Testis (tissue), 3 donors: ENCODE measurements around the gene SCNN1A. TPM values are rescaled to one million over a fixed set of nuclear protein-coding genes. Genes with fewer than 3 reads are reported as not detected.
A peak's percentile ranks its signal among the peaks of the same experiment; 100 is the strongest.

Experiments
- DNase-seq: peaks from one replicate; pipeline ENCODE4 v3.0.0-alpha.2; 2019
- H3K27ac ChIP-seq, 2 donors: fragments of 200-600 bp; sonication (generic); one replicate each; pipeline ENCODE4 v1.5.1; 2019
- H3K27me3 ChIP-seq: fragments of 200-600 bp; sonication (generic); one replicate; pipeline ENCODE4 v1.5.1; 2019
- H3K36me3 ChIP-seq: fragments of 200-600 bp; sonication (generic); one replicate; pipeline ENCODE4 v1.5.1; 2017; ENCODE audit warnings: low read depth; ENCODE audit errors: missing control alignments
- H3K4me1 ChIP-seq: fragments of 200-600 bp; sonication (generic); one replicate; pipeline ENCODE4 v1.5.1; 2019
- H3K4me3 ChIP-seq, 2 donors: fragments of 200-600 bp; sonication (generic); one replicate each; pipeline ENCODE4 v1.5.1; 2017 to 2019
- H3K9me3 ChIP-seq: fragments of 200-600 bp; sonication (generic); one replicate; pipeline ENCODE4 v1.5.1; 2017
- POLR2A ChIP-seq: fragments of 450-650 bp; IDR thresholded peaks from one replicate; pipeline ENCODE4 v1.6.1; 2017; ENCODE audit warnings: antibody characterized with exemption, mild to moderate bottlenecking, moderate library complexity
- WGBS, 2 donors: methylation state at CpG; one replicate each; pipeline ENCODE4 v1.1.5; 2018; 5-methylcytosine and 5-hydroxymethylcytosine counted together
- intact Hi-C: fragments of 100-400 bp; cut with DNase I; formaldehyde crosslinking; loops from one replicate; pipeline ENCODE4 v1.15.1; 2023; ENCODE audit warnings: low total_unique reads
- polyA plus RNA-seq: library from polyadenylated mRNA; stranded (reverse); fragments of 350-450 nt; fragmentation: Illumina TruSeq; extraction: RNeasy Lipid Tissue Mini Kit (QIAGEN cat#74804); gene quantifications from one replicate; pipeline ENCODE4 v1.2.3, GENCODE V29; 2014; ENCODE audit warnings: low read depth, low replicate concordance; ENCODE audit not compliant: insufficient read depth
- total RNA-seq, 2 donors: library from RNA; depleted of rRNA; stranded (reverse); fragments of >200 nt; gene quantifications; one replicate each; pipeline ENCODE4 v1.2.3, GENCODE V29; 2016
- TF ChIP-seq, protein P1 (sequence below), 3 experiments: fragments of 450-650 bp in 2 of 3; fragments of 200-600 bp in 1 of 3; sonication (generic) in 1 of 3; IDR thresholded peaks; one replicate each; pipeline ENCODE4 v1.5.1; 2016 to 2019; ENCODE audit warnings: antibody characterized with exemption in 3 of 3, mild to moderate bottlenecking in 2 of 3, moderate library complexity in 1 of 3

SCNN1A gene
- total and polyA plus RNA-seq, 3 donors from 2014 or later, result 14.6 to 43.1 (median 22.7) TPM

DNA sequence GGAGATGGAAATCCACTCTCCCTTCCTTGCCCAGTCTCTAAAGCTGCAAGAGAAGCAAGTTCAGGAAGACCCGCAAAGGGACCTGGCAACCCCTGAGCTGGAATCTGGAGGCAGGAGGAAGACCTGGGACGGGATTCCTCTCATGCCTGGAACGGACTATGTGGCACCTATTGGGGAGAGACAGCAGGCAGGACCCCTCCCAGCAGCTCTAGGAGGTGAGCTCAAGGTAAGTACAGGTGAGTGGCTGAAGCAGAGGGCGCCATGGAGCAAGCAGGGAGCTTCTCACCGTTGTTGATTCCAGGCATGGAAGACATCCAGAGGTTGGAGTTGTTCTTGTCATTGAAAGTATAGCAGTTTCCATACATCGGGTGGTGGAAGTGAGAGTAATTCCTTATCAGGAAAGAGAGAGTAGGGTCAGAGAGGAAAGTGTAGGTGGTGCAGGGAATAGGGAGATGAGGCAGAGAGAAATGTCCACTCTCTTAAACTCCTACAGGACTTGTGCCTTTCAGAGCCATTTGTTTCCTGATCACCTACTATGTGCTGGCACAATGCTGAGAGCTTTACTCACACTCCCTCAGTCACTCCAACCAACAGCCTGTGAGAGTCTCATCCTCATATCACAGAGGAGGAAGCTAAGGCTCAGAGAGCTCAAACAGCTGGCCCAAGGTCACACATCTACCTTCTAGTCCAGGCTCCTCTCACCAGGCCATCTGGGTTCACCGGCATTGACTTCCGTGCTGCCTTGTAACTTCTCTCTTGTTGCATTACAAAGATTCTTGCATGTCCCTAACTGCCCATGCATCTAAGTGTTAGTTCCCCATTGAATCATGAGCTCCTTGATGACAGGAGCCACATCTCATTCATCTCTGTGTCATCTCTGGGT lies 19.6 kb downstream of the SCNN1A start:
- 85 to 86% methylated on average over 8 of the region's 8 CpGs for WGBS, 2 donors
- TF ChIP-seq POLR2A, result no peak
- TF ChIP-seq, protein P1, sequence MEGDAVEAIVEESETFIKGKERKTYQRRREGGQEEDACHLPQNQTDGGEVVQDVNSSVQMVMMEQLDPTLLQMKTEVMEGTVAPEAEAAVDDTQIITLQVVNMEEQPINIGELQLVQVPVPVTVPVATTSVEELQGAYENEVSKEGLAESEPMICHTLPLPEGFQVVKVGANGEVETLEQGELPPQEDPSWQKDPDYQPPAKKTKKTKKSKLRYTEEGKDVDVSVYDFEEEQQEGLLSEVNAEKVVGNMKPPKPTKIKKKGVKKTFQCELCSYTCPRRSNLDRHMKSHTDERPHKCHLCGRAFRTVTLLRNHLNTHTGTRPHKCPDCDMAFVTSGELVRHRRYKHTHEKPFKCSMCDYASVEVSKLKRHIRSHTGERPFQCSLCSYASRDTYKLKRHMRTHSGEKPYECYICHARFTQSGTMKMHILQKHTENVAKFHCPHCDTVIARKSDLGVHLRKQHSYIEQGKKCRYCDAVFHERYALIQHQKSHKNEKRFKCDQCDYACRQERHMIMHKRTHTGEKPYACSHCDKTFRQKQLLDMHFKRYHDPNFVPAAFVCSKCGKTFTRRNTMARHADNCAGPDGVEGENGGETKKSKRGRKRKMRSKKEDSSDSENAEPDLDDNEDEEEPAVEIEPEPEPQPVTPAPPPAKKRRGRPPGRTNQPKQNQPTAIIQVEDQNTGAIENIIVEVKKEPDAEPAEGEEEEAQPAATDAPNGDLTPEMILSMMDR (IDR thresholded peaks at IDR 0.05), result no peak
- no peaks in the 10 kb centered on the region for H3K36me3 ChIP-seq

DNA sequence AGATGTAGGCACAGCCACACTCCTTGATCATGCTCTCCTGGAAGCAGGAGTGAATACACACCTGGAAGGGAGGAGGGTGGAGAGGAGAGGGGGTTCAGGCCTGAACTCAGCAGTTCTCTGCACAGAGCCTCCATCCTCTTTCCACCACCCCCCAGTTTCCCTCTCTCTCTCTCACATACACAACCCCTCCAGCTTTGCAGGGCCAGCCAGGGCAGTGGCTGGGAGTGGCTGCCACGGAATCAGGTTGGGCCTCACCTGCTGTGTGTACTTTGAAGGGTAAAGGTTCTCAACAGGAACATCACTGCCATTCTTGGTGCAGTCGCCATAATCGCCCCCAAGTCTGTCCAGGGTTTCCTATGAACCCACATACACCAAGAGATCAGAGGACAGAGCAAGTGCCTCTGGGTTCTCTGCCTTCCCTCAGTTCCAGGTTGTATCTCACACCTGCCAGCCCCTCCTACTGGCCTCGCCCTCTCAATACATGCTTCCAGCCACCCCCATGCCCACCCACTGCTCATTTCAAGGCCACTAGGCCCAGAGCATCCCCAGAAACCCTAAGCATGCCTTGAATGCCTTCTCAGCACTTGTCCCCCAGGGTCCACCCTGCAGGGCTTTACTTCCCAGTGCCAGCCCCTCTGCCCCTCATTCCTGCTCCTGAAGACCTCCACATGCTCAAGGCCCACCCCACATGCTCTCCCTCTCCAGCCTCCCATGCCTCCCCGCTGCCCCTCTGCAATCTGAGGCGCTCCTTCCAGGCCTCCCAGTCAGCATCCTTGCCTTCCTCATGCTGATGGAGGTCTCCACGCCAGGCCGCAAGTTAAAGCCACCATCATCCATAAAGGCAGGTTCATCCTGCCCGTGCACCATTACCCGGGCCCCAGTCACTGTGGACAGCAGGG lies 20.6 kb downstream of the SCNN1A start:
- intact Hi-C loops, result no loop called here
- Histone ChIP-seq H3K4me1 (peaks cover 8% of the 10 kb centered on the region), H3K9me3 (no peaks in the 10 kb centered on the region), H3K4me3 (no peak overlapping the region), H3K36me3 (no peaks in the 10 kb centered on the region), H3K27me3 (no peaks in the 10 kb centered on the region), H3K27ac (no peak overlapping the region)
- no peak for TF ChIP-seq POLR2A
- TF ChIP-seq, protein P1 (IDR thresholded peaks at IDR 0.05), result no peak
- no peak for DNase-seq
- 90 to 94% methylated on average over 10 of the region's 10 CpGs for WGBS, 2 donors

More for the DNA sequence above, 19.6 kb downstream of the SCNN1A start:
- H3K27ac ChIP-seq, result no peak overlapping the region
- H3K4me1 ChIP-seq, result peaks cover 8% of the 10 kb centered on the region
- intact Hi-C loops, result no loop called here
- no peaks in the 10 kb centered on the region for H3K27me3 ChIP-seq
- H3K9me3 ChIP-seq, result no peaks in the 10 kb centered on the region
- no peak overlapping the region for H3K4me3 ChIP-seq
- DNase-seq, result no peak

DNA sequence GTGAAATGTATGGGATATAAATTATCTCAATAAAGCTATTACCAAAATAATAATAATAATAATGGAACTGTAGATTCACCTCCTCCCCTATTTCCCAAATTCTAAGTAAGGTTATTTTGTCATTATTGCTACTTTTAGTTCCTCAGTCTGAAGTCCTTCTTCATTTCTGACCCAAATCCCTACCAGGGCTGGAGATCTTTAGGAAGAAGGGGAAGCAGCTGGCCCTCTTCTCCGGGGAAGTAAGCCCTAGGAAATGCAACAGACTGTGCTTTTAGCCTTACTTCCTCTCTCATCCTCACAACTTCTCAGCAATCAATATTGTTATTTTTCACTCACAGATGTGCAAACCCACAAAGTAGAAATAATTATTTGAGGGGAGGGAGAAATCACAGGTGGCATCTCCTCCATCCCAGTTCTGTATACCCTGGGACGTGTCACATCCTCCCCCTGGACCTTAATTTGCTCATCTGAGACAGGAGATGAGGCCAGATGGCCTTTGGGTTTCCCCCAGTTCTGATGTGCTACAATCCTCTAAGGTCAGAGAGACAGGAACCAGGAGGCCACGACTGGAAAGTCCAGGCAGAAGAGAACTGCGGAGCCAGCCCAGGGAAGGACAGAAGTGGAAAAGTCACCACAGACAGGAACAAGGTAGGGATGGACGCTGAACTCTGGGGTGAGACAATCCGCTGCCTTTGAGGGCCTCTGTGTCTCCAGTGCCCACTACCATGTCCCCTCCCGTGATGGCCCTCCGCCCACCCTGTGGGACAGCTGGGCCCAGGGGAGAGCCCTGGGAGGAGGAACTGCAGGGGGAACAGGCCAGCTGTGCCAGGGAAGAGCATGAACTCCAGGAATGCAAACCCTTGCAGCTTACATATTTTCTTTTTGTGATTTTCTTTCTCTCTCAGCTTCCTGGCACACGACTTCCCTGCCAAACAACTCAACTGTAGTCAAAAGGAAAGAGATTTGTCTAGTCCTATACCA lies 22.9 kb downstream of the SCNN1A start:
- Histone ChIP-seq H3K36me3 (no peaks in the 10 kb centered on the region), H3K27ac (peak overlapping the region in 1 of 2 donors; percentile 50), H3K4me3 (no peak overlapping the region), H3K4me1 (peaks cover 15% of the 10 kb centered on the region), H3K27me3 (no peaks in the 10 kb centered on the region), H3K9me3 (no peaks in the 10 kb centered on the region)
- intact Hi-C loops, result no loop called here
- WGBS, 2 donors, result 55 to 64% methylated on average over 3 to 9 of the region's 9 CpGs
- TF ChIP-seq, protein P1 (IDR thresholded peaks at IDR 0.05), result no peak
- no peak for DNase-seq

DNA sequence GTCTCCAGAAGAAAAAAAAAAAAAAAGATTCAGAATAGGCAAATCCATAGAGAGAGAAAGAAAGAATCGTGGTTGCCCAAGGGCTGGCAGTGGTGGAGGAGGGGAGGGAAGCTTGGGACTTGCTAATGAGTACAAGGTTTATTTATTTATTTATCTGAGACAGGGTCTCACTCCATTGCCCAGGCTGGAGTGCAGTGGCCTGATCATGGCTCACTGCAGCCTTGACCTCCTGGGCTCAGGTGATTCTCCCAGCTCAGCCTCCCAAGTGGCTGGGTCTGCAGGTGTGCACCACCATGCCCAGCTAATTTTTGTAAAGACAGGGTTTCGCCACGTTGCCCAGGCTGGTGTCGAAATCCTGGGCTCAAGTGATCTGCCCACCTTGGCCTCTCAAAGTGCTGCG lies 23.7 kb downstream of the SCNN1A start:
- Histone ChIP-seq H3K36me3 (no peaks in the 10 kb centered on the region), H3K4me1 (peaks cover 20% of the 10 kb centered on the region), H3K27ac (no peak overlapping the region), H3K9me3 (no peaks in the 10 kb centered on the region), H3K4me3 (no peak overlapping the region), H3K27me3 (no peaks in the 10 kb centered on the region)
- TF ChIP-seq POLR2A, result no peak
- TF ChIP-seq, protein P1 (IDR thresholded peaks at IDR 0.05), result no peak
- 81 to 89% methylated on average over 5 of the region's 5 CpGs for WGBS, 2 donors
- intact Hi-C loops, result no loop called here
- no peak for DNase-seq
